Neural cell (in vitro differentiated cells): ENCODE measurements around the gene DAD1. TPM values are rescaled to one million over a fixed set of nuclear protein-coding genes. Genes with fewer than 3 reads are reported as not detected.

Experiments used
- H2AFZ ChIP-seq: fragments of 200-600, 300-800 bp; sonication (generic), shearing (Covaris generic); 2 replicates; pipeline ENCODE4 v1.6.0; 2014; ENCODE audit warnings: low read depth, mild to moderate bottlenecking, antibody characterized with exemption, low read length, moderate library complexity
- H3F3A ChIP-seq: fragments of 200-600 bp; shearing (Covaris generic); 2 replicates; pipeline ENCODE4 v1.6.1; 2016; ENCODE audit warnings: mild to moderate bottlenecking, moderate library complexity, mixed read lengths, antibody characterized with exemption, low read length; ENCODE audit not compliant: insufficient read depth, poor library complexity, severe bottlenecking
- H3K27ac ChIP-seq: fragments of 200-600, 300-800 bp; sonication (generic), shearing (Covaris generic); 2 replicates; pipeline ENCODE4 v1.5.1; 2014; ENCODE audit warnings: mild to moderate bottlenecking, low read length, moderate library complexity
- H3K27me3 ChIP-seq: fragments of 300-800, 200-600 bp; sonication (generic), shearing (Covaris generic); 2 replicates; pipeline ENCODE4 v1.6.0; 2014; ENCODE audit warnings: mild to moderate bottlenecking, low read depth, low read length, moderate library complexity; ENCODE audit not compliant: insufficient read depth
- H3K36me3 ChIP-seq: fragments of 300-800, 200-600 bp; sonication (generic), shearing (Covaris generic); 2 replicates; pipeline ENCODE4 v1.5.1; 2014; ENCODE audit warnings: mild to moderate bottlenecking, antibody characterized with exemption, low read length, moderate library complexity; ENCODE audit not compliant: insufficient read depth
- H3K4me2 ChIP-seq: fragments of 300-800, 200-600 bp; sonication (generic), shearing (Covaris generic); 2 replicates; pipeline ENCODE4 v1.6.0; 2014; ENCODE audit warnings: mild to moderate bottlenecking, low read length
- H3K4me3 ChIP-seq: fragments of 300-800, 200-600 bp; sonication (generic), shearing (Covaris generic); 2 replicates; pipeline ENCODE4 v1.5.1; 2014; ENCODE audit warnings: mild to moderate bottlenecking, low read length, moderate library complexity
- H3K79me2 ChIP-seq: fragments of 200-600 bp; shearing (Covaris generic); replicated peaks from 2 replicates; pipeline ENCODE4 v1.6.0; 2014; ENCODE audit warnings: mild to moderate bottlenecking, low read length, moderate library complexity; ENCODE audit not compliant: insufficient read depth
- H3K9ac ChIP-seq: fragments of 300-800, 200-600 bp; sonication (generic), shearing (Covaris generic); 2 replicates; pipeline ENCODE4 v1.6.1; 2016; ENCODE audit warnings: mild to moderate bottlenecking, low read length, mixed read lengths
- H3K9me2 ChIP-seq: fragments of 200-600 bp; shearing (Covaris generic); 2 replicates; pipeline ENCODE4 v1.6.1; 2016; ENCODE audit warnings: mild to moderate bottlenecking, low read length, mixed read lengths; ENCODE audit not compliant: insufficient read depth
- H3K9me3 ChIP-seq: fragments of 200-600, 300-800 bp; sonication (generic), shearing (Covaris generic); 2 replicates; pipeline ENCODE4 v1.6.1; 2016; ENCODE audit warnings: mild to moderate bottlenecking, mixed run types, low read length, moderate library complexity, mixed read lengths
- H4K20me1 ChIP-seq: fragments of 200-600 bp; shearing (Covaris generic); 2 replicates; pipeline ENCODE4 v1.6.1; 2016; ENCODE audit warnings: mild to moderate bottlenecking, mixed run types; ENCODE audit not compliant: insufficient read depth
- EP300 ChIP-seq: fragments of 450-650 bp; conservative IDR thresholded peaks from 2 replicates; pipeline ENCODE4 v1.6.1; 2014; ENCODE audit warnings: antibody characterized with exemption, mild to moderate bottlenecking, moderate library complexity; ENCODE audit not compliant: poor library complexity, severe bottlenecking
- EZH2 ChIP-seq: fragments of 200-600, 300-800 bp; shearing (Covaris generic), sonication (generic); IDR thresholded peaks from 2 replicates; pipeline ENCODE4 v1.6.1; 2014; ENCODE audit warnings: antibody characterized with exemption, low read length, borderline replicate concordance, mild to moderate bottlenecking; ENCODE audit not compliant: insufficient read depth, poor library complexity, severe bottlenecking
- MXI1 ChIP-seq: fragments of 450-650 bp; conservative IDR thresholded peaks from 2 replicates; pipeline ENCODE4 v1.6.1; 2014; ENCODE audit warnings: antibody characterized with exemption, mild to moderate bottlenecking; ENCODE audit not compliant: poor library complexity, severe bottlenecking
- POLR2AphosphoS5 ChIP-seq: IDR thresholded peaks from 2 replicates; pipeline ENCODE4 v1.6.1; 2012
- RAD21 ChIP-seq: fragments of 450-650 bp; conservative IDR thresholded peaks from 2 replicates; pipeline ENCODE4 v1.6.1; 2014; ENCODE audit warnings: antibody characterized with exemption, mild to moderate bottlenecking, moderate library complexity
- REST ChIP-seq: IDR thresholded peaks from 2 replicates; pipeline ENCODE4 v1.6.1; 2012; ENCODE audit warnings: borderline replicate concordance
- SMC3 ChIP-seq: fragments of 450-650 bp; conservative IDR thresholded peaks from 2 replicates; pipeline ENCODE4 v1.6.1; 2014; ENCODE audit warnings: antibody characterized with exemption, mild to moderate bottlenecking, moderate library complexity; ENCODE audit not compliant: poor library complexity
- TAF1 ChIP-seq: IDR thresholded peaks from 2 replicates; pipeline ENCODE4 v1.6.1; 2012; ENCODE audit warnings: low read depth
- polyA plus RNA-seq: library from polyadenylated mRNA; depleted of rRNA; stranded (reverse); fragments of >200 nt; gene quantifications from 2 replicates; pipeline ENCODE4 v1.2.3, GENCODE V29; 2014
- TF ChIP-seq, protein P1 (sequence below): fragments of 450-650 bp; IDR thresholded peaks from 2 replicates; pipeline ENCODE4 v1.5.1; 2014; ENCODE audit warnings: antibody characterized with exemption, mild to moderate bottlenecking, moderate library complexity; ENCODE audit not compliant: poor library complexity, severe bottlenecking

The DAD1 gene
- polyA plus RNA-seq, 1 donor from 2014 or later: 369 TPM

DNA sequence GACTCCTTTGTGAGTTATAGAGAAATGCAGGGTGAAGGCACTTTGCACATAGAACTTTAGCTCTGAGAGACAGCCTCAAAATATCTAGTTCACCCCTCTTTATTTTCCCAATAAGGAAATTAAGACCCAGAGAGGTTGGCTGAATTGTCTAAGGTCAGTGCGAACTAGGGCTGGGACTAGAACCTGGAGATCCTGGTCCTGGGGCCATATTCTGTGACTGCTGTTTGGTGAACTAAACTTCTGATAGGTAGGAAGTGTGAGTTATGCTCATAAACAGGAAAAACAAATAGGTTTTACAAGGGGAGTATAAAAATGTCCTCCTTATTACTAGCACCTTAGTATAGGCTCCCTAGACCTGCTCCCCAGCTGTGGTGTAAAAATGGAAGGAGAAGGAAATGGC lies 53.9 kb downstream of the DAD1 start:
- no peaks in the 10 kb centered on the region for H3K36me3 ChIP-seq
- H3K4me2 ChIP-seq: no peak overlapping the region
- no peaks in the 10 kb centered on the region for H3K79me2 ChIP-seq
- H3K4me3 ChIP-seq: no peak overlapping the region
- H3K27me3 ChIP-seq: no peaks in the 10 kb centered on the region
- H3K27ac ChIP-seq: no peak overlapping the region
- H3K9me3 ChIP-seq: no peaks in the 10 kb centered on the region
- no peak overlapping the region for H3K9ac ChIP-seq
- H4K20me1 ChIP-seq: no peaks in the 10 kb centered on the region
- no peaks in the 10 kb centered on the region for H3F3A ChIP-seq
- H3K9me2 ChIP-seq: no peaks in the 10 kb centered on the region
- TF ChIP-seq EP300 (no peak), TAF1 (no peak), MXI1 (no peak)
- TF ChIP-seq, protein P1, sequence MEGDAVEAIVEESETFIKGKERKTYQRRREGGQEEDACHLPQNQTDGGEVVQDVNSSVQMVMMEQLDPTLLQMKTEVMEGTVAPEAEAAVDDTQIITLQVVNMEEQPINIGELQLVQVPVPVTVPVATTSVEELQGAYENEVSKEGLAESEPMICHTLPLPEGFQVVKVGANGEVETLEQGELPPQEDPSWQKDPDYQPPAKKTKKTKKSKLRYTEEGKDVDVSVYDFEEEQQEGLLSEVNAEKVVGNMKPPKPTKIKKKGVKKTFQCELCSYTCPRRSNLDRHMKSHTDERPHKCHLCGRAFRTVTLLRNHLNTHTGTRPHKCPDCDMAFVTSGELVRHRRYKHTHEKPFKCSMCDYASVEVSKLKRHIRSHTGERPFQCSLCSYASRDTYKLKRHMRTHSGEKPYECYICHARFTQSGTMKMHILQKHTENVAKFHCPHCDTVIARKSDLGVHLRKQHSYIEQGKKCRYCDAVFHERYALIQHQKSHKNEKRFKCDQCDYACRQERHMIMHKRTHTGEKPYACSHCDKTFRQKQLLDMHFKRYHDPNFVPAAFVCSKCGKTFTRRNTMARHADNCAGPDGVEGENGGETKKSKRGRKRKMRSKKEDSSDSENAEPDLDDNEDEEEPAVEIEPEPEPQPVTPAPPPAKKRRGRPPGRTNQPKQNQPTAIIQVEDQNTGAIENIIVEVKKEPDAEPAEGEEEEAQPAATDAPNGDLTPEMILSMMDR: no peak
- no peak overlapping the region for H2AFZ ChIP-seq

GRCh38 chr14:22534547-22534946 lies 54.5 kb downstream of the DAD1 start:
- Histone ChIP-seq H3K4me3 (no peak overlapping the region), H2AFZ (no peak overlapping the region), H3K9me2 (no peaks in the 10 kb centered on the region), H3K36me3 (no peaks in the 10 kb centered on the region), H3K79me2 (no peaks in the 10 kb centered on the region), H3K4me2 (no peak overlapping the region), H3K27me3 (no peaks in the 10 kb centered on the region), H3K9me3 (no peaks in the 10 kb centered on the region), H4K20me1 (no peaks in the 10 kb centered on the region), H3K27ac (no peak overlapping the region), H3K9ac (no peak overlapping the region), H3F3A (no peaks in the 10 kb centered on the region)
- no peak for TF ChIP-seq EP300
- TF ChIP-seq TAF1: no peak
- TF ChIP-seq, protein P1: no peak
- no peak for TF ChIP-seq SMC3
- TF ChIP-seq POLR2AphosphoS5: no peak
- no peak for TF ChIP-seq RAD21
- no peak for TF ChIP-seq EZH2
- no peak for TF ChIP-seq REST
- no peak for TF ChIP-seq MXI1
